PFSK-1 (cell line): ENCODE measurements around the gene MMD.

Experiments
- POLR2AphosphoS5 ChIP-seq: IDR thresholded peaks from 2 replicates; pipeline ENCODE4 v1.6.1; 2012; ENCODE audit warnings: low read depth, mild to moderate bottlenecking, control low read depth, low read length, moderate library complexity
- SIN3A ChIP-seq: IDR thresholded peaks from 2 replicates; pipeline ENCODE4 v1.6.1; 2012; ENCODE audit warnings: mild to moderate bottlenecking, low read length, moderate library complexity, borderline replicate concordance; ENCODE audit not compliant: insufficient read depth
- TAF1 ChIP-seq: IDR thresholded peaks from 2 replicates; pipeline ENCODE4 v1.6.1; 2012; ENCODE audit warnings: low read length, control low read depth, borderline replicate concordance; ENCODE audit not compliant: insufficient read depth
- TF ChIP-seq, protein P1 (sequence below), 2 experiments: IDR thresholded peaks; 2 replicates each; pipeline versions ENCODE4 v1.6.1 to v1.8.0; 2011 to 2012; ENCODE audit warnings: low read depth in 2 of 2, low read length in 2 of 2, control low read depth in 1 of 2, inconsistent platforms in 1 of 2, mild to moderate bottlenecking in 1 of 2, moderate library complexity in 1 of 2; ENCODE audit not compliant: insufficient read depth in 1 of 2

DNA sequence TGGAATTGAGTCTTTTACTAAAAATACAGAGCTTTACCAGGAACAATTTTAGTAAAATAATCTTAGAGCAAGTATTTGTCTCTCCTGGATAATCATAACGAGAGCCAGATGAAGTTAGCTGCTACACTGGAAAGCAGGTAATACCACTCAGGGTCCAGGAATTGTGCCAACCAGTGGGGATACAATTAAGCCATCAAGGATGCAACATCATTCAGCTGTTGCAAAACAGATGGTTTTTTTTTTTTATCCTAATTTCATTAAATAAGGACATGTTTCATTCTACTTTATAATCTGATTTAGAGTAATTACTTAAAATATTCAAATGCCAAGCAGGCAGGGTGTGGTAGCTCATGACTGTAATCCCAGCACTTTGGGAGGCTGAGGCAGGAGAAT is 10.2 kb downstream of the MMD start:
- TF ChIP-seq TAF1 (no peak), POLR2AphosphoS5 (no peak), SIN3A (no peak)
- TF ChIP-seq, protein P1, sequence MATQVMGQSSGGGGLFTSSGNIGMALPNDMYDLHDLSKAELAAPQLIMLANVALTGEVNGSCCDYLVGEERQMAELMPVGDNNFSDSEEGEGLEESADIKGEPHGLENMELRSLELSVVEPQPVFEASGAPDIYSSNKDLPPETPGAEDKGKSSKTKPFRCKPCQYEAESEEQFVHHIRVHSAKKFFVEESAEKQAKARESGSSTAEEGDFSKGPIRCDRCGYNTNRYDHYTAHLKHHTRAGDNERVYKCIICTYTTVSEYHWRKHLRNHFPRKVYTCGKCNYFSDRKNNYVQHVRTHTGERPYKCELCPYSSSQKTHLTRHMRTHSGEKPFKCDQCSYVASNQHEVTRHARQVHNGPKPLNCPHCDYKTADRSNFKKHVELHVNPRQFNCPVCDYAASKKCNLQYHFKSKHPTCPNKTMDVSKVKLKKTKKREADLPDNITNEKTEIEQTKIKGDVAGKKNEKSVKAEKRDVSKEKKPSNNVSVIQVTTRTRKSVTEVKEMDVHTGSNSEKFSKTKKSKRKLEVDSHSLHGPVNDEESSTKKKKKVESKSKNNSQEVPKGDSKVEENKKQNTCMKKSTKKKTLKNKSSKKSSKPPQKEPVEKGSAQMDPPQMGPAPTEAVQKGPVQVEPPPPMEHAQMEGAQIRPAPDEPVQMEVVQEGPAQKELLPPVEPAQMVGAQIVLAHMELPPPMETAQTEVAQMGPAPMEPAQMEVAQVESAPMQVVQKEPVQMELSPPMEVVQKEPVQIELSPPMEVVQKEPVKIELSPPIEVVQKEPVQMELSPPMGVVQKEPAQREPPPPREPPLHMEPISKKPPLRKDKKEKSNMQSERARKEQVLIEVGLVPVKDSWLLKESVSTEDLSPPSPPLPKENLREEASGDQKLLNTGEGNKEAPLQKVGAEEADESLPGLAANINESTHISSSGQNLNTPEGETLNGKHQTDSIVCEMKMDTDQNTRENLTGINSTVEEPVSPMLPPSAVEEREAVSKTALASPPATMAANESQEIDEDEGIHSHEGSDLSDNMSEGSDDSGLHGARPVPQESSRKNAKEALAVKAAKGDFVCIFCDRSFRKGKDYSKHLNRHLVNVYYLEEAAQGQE (IDR thresholded peaks at IDR 0.05; ENCODE audit: insufficient read depth in 1 of 2, low read depth in 2 of 2, low read length in 2 of 2): no peak
